ENCODE measurements around the gene ZNF827. TPM values are rescaled to one million over a fixed set of nuclear protein-coding genes. Genes with fewer than 3 reads are reported as not detected.

Gene ZNF827
- total and polyA plus RNA-seq, 2 of the 8 experiments (the other 6 are each of a cell fraction or from before 2014, with no cell fraction given): 25.3 to 26.2 TPM

GRCh38 chr4:145930592-145930991 is 8.0 kb downstream of the ZNF827 start:
- Histone ChIP-seq H4K20me1 (replicated peaks in 1 of 2; ENCODE audit: control insufficient read depth in 1 of 2, insufficient read depth in 2 of 2, low read length in 2 of 2) (peaks cover 0 to 4% of the 10 kb centered on the region in 2 experiments), H3K23ac (ENCODE audit: insufficient read length) (no peak overlapping the region), H3K4me3 (ENCODE audit: extremely low read depth in 1 of 4, insufficient read depth in 2 of 4, low read depth in 3 of 4, low read length in 4 of 4) (no peak overlapping the region), H3K4ac (replicated peaks; ENCODE audit: insufficient read length, low read depth, low read length) (no peak overlapping the region), H3K4me1 (replicated peaks in 1 of 4; ENCODE audit: control insufficient read depth in 3 of 4, insufficient read depth in 4 of 4, low read length in 3 of 4) (peaks cover 2 to 15% (median 11%) of the 10 kb centered on the region in 4 experiments; a peak in 4 of 7 replicates), H4K5ac (ENCODE audit: insufficient read length, low read depth, low read length) (no peak overlapping the region), H3K9me3 (ENCODE audit: insufficient read depth in 2 of 2, low read depth in 1 of 2, low read length in 1 of 2) (no peaks in the 10 kb centered on the region), H2AK5ac (ENCODE audit: low read depth, low read length) (no peak overlapping the region), H3K27me3 (replicated peaks in 1 of 4; ENCODE audit: control insufficient read depth in 3 of 4, extremely low read depth in 1 of 4, insufficient read depth in 3 of 4, low read length in 3 of 4) (peaks cover 0 to 1% (median 0%) of the 10 kb centered on the region in 4 experiments; a peak in 1 of 7 replicates), H3K79me2 (ENCODE audit: control insufficient read depth in 1 of 2, insufficient read depth in 2 of 2, low read length in 2 of 2) (peaks cover 12 to 99% of the 10 kb centered on the region in 2 experiments), H3K27ac (ENCODE audit: low read depth, low read length) (no peak overlapping the region), H2BK20ac (ENCODE audit: low read length) (no peak overlapping the region), H2AFZ (ENCODE audit: low read length) (no peak overlapping the region), H2BK15ac (ENCODE audit: low read length) (no peak overlapping the region), H3K4me2 (ENCODE audit: insufficient read depth in 1 of 2, low read depth in 2 of 2, low read length in 2 of 2) (no peak overlapping the region), H3K9ac (replicated peaks in 1 of 4; ENCODE audit: extremely low read depth in 1 of 4, low read depth in 3 of 4, low read length in 3 of 4) (no peak overlapping the region), H4K8ac (ENCODE audit: extremely low read depth, insufficient read depth, low read length) (no peak overlapping the region), H2BK12ac (ENCODE audit: low read depth, low read length) (no peak overlapping the region), H3K36me3 (ENCODE audit: control insufficient read depth in 2 of 4, insufficient read depth in 4 of 4, low read length in 3 of 4) (no peaks in the 10 kb centered on the region; a peak in 1 of 8 replicates), H3K56ac (replicated peaks; ENCODE audit: insufficient read length, low read depth, low read length) (no peak overlapping the region), H3K18ac (ENCODE audit: extremely low read depth, low read length) (no peak overlapping the region), H3K23me2 (ENCODE audit: low read depth, low read length) (peaks cover under 1% of the 10 kb centered on the region), H3K79me1 (ENCODE audit: low read depth, low read length) (peaks cover 6% of the 10 kb centered on the region; the same call in 1 of the 2 replicates), H2BK120ac (replicated peaks; ENCODE audit: low read depth, low read length) (no peak overlapping the region), H4K91ac (replicated peaks; ENCODE audit: insufficient read length, low read length) (no peak overlapping the region), H2BK5ac (ENCODE audit: low read depth, low read length) (no peak overlapping the region), H3K14ac (ENCODE audit: insufficient read length) (no peak overlapping the region)
- no peak for DNase-seq (ENCODE audit: low read depth in 1 of 2, low spot score in 2 of 2)
- FAIRE-seq: no peak
- POLR2A ChIA-PET (ENCODE audit: partially characterized antibody): interaction anchor here (1.3 kb wide), 1 partner anchor 24 kb away, joined by 3 read pairs; no protein-coding TSS in a partner anchor
- TF ChIP-seq CBX5 (IDR thresholded peaks at IDR 0.05; ENCODE audit: low read depth, low read length): no peak
- WGBS, 2 experiments (ENCODE audit: extremely low coverage in 1 of 2, insufficient coverage in 1 of 2, insufficient read length in 1 of 2, insufficient replicate concordance in 2 of 2, low coverage in 1 of 2, low lambda C conversion rate in 2 of 2, missing lambda C conversion rate in 1 of 2): 94% methylated on average over 8 of the region's 8 CpGs; no CpG with 5 or more reads in 1 of the 2 experiments
- CTCF ChIA-PET (ENCODE audit: partially characterized antibody): interaction anchor here (0.9 to 1.9 kb wide), 4 partner anchors 24 to 42 kb away, joined by 3 to 5 read pairs (median 4); no protein-coding TSS in a partner anchor

Data from H1 (cell line).